Omental fat pad (tissue), 4 donors: ENCODE data around the gene CNPY1. TPM values are rescaled to one million over a fixed set of nuclear protein-coding genes. Genes with fewer than 3 reads are reported as not detected.

Experiments
- ATAC-seq: fragments of 150-250 bp; one replicate; pipeline ENCODE4 v1.9.1; 2016; ENCODE audit warnings: mild to moderate bottlenecking, moderate library complexity; ENCODE audit not compliant: low FRiP score
- DNase-seq: peaks from one replicate; pipeline ENCODE4 v3.0.0-alpha.2; 2019; ENCODE audit warnings: low spot score
- total RNA-seq, 4 donors: library from RNA; depleted of rRNA; stranded (reverse); fragments of >200 nt; gene quantifications; one replicate each; pipeline ENCODE4 v1.1.0, GENCODE V29; 2016
- TF ChIP-seq, protein P1 (sequence below), 3 donors: fragments of 450-650 bp; IDR thresholded peaks; one replicate each; pipeline ENCODE4 v1.5.1; 2016 to 2017; ENCODE audit warnings: antibody characterized with exemption in 3 of 3, mild to moderate bottlenecking in 3 of 3, moderate library complexity in 2 of 3

The CNPY1 gene
- total RNA-seq, 4 donors from 2014 or later, result not detected

DNA sequence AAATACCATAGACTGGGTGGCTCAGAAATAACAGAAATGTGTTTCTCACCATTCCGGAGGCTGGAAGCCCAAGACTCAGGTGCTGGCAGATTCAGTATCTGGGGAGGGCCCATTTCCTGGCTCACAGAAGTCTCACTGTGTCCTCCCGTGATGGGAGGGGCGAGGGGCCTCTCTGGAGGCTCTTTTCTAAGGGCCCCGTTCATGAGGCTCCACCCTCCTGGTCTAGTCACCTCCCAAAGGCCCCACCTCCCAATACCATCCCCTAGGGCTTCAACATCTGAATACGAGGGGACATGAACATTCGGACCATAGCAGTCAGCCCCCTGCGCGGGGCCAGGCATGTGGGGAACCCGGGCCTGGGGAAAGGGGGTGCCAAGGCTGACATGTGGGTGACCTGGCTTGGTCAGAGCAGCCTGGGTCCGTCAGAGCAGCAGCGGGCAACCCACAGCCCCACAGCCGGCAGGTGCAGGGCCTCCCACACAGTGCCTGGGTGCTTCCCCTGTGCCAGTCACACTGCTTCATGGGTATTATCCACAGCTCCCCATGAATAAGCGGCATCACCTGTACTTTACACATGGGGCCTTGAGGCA, 13.3 kb upstream of the CNPY1 start:
- ATAC-seq, result peak; percentile 25
- no peak for DNase-seq
- TF ChIP-seq, protein P1, sequence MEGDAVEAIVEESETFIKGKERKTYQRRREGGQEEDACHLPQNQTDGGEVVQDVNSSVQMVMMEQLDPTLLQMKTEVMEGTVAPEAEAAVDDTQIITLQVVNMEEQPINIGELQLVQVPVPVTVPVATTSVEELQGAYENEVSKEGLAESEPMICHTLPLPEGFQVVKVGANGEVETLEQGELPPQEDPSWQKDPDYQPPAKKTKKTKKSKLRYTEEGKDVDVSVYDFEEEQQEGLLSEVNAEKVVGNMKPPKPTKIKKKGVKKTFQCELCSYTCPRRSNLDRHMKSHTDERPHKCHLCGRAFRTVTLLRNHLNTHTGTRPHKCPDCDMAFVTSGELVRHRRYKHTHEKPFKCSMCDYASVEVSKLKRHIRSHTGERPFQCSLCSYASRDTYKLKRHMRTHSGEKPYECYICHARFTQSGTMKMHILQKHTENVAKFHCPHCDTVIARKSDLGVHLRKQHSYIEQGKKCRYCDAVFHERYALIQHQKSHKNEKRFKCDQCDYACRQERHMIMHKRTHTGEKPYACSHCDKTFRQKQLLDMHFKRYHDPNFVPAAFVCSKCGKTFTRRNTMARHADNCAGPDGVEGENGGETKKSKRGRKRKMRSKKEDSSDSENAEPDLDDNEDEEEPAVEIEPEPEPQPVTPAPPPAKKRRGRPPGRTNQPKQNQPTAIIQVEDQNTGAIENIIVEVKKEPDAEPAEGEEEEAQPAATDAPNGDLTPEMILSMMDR (IDR thresholded peaks at IDR 0.05), result no peak

DNA sequence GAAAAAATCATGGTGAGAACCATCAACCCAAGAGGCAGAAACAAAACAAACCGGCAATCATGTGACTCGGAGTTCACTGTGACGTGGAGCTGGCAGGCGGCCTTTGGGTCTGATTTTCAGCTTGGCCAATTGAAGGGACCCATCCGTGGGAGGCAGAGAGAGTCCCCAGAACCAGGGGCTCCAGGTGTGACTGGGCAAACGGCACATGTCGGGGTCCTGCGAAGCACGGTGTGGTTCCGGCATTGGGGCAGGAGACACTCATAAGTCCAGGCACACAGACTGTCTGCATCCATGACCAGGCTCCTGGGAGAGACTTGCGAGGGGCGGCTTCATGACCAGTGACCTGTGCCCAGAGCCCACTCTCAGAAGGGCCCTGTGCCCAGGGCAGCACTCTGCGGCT, 12.6 kb upstream of the CNPY1 start:
- ATAC-seq, result no peak
- DNase-seq, result no peak
- TF ChIP-seq, protein P1 (IDR thresholded peaks at IDR 0.05), result no peak

DNA sequence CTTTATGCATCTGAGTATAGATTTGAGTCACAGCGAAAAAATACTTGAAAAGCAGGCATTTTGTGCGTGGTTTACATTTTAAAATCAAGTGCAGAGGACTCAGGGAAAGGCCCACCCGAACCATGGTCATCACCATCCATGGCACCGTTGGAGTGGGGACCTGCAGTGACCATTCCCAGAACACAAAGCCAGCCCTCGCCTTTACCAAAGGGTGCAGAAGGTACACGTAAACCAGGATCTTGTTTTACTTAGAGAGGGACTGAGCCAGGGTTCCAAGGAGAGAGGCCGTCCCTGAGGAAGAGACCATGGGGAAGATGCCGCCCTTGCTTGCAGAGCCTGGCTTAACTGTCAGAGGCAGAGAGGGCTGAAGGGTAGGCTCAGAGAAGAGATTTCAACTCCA, 12.0 kb upstream of the CNPY1 start:
- TF ChIP-seq, protein P1 (IDR thresholded peaks at IDR 0.05), result no peak
- ATAC-seq (no peak), DNase-seq (no peak)

DNA sequence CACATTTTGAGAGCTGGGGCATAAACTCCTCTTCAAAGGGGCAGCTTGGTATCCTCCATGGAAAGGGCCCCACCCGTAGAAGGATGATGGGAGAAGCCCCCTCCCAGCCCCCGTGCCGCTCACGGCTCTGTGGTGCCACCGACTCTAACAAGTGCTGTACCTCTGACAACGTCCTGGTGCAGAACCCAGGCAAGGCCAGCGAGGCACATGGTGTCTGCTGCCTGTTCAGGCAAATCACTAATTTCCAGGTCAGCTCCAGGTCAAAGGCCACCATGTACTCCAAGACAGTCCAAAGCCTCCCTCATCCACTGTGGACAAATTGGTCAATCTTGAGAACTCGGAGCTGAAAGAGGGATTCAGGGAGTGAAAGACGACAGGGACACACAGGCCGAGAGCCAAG, 11.4 kb upstream of the CNPY1 start:
- ATAC-seq (no peak), DNase-seq (no peak)
- TF ChIP-seq, protein P1 (IDR thresholded peaks at IDR 0.05), result no peak

DNA sequence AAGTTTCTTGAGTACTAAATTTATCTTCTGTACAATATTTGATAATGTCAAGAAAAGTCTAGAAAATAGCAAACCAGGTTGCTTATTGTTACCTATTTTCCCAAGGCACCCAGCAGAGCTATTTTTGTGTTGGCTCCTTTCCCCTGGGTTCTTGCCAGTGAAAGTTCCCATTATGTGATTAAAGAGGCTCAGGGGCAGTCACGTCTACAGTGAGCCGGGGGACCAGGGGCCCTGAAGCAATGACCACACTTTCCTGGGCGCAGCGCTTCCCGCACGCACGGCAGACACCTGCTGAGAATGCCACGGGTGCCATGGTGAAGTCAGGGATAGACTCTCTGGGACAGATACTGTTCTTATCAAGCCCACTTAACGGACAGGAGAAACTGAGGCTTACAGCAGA, 10.4 kb upstream of the CNPY1 start:
- ATAC-seq, result no peak
- TF ChIP-seq, protein P1 (IDR thresholded peaks at IDR 0.05), result no peak
- DNase-seq, result no peak

DNA sequence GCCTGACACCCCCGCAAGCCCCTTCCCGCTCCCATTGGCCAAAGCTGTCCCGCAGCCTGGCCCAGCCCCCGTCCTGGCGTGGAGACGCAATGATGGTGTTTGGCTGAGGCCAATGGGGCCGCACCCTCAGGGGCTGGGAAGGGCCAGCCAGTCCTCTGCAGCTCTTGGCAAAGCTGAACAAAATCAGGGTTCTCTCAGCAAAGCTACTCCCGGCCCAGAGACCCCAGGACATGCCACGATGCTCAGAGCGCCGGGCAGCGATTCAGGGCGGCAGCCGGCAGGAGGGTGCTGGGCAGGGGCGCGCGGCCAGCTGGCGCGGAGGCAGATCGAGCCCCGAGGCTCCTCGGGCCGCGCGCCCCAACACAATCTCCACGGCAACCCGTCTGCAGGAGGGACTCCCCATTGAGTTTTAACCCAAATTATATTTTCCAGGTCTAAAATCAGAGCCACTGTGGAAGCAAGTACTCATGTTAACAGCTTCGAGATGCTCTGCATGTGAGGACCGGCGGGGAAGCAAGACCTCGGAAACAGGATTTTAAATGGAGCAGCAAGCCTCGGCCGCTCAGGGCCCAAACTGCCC, 8.8 kb upstream of the CNPY1 start:
- ATAC-seq, result no peak
- DNase-seq, result no peak
- TF ChIP-seq, protein P1 (IDR thresholded peaks at IDR 0.05), result no peak

DNA sequence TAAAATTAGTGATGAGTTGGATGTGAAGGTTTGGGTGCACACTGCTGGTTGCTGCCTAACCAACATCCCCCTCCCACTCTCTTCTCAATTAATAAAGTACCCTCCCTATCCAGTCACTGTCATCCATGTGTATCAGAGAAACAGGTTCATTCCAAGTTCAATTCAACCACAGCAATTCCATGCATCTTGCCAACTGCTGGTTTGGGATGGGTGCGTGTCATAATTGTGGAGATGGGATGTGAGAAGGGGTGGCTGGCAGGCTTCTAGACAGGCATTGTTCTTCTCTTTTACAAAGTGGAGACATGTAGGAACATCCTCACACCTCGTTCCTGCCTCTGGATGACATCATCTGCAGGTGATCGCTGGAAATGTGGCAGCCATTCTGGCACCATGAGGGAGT, 7.5 kb upstream of the CNPY1 start:
- TF ChIP-seq, protein P1 (IDR thresholded peaks at IDR 0.05), result no peak

More for the DNA sequence above, 7.5 kb upstream of the CNPY1 start:
- ATAC-seq (no peak), DNase-seq (no peak)
